Osteoblast (primary cell): ENCODE results near the gene DQX1. TPM values are rescaled to one million over a fixed set of nuclear protein-coding genes. Genes with fewer than 3 reads are reported as not detected.

ENCODE experiments used
- DNase-seq: peaks from one replicate; pipeline ENCODE4 v3.0.0; 2011; ENCODE audit warnings: low spot score, mixed read lengths; ENCODE audit not compliant: insufficient read length; ENCODE audit errors: missing footprints
- H2AFZ ChIP-seq: 2 replicates; pipeline ENCODE4 v1.6.0; 2011; ENCODE audit warnings: mild to moderate bottlenecking, low read length
- H3K27ac ChIP-seq: 2 replicates; pipeline ENCODE4 v1.5.1; 2011; ENCODE audit warnings: mild to moderate bottlenecking, low read depth, low read length, moderate library complexity
- H3K27me3 ChIP-seq: 2 replicates; pipeline ENCODE4 v1.6.0; 2012; ENCODE audit warnings: mild to moderate bottlenecking, control low read depth, inconsistent platforms, low read length, moderate library complexity; ENCODE audit not compliant: insufficient read depth
- H3K36me3 ChIP-seq: 2 replicates; pipeline ENCODE4 v1.5.1; 2011; ENCODE audit warnings: mild to moderate bottlenecking, low read length, control low read depth, moderate library complexity; ENCODE audit not compliant: insufficient read depth
- H3K4me1 ChIP-seq: 2 replicates; pipeline ENCODE4 v1.5.1; 2011; ENCODE audit warnings: mild to moderate bottlenecking, low read length, control low read depth, moderate library complexity; ENCODE audit not compliant: insufficient read depth
- H3K4me2 ChIP-seq: 2 replicates; pipeline ENCODE4 v1.6.0; 2011; ENCODE audit warnings: mild to moderate bottlenecking, low read length; ENCODE audit not compliant: insufficient read depth
- H3K4me3 ChIP-seq: fragments of 200-600 bp; sonication (generic); 3 replicates; pipeline ENCODE4 v1.5.1; 2012; ENCODE audit warnings: mild to moderate bottlenecking, low read length, inconsistent platforms; ENCODE audit not compliant: insufficient read depth
- H3K79me2 ChIP-seq: 2 replicates; pipeline ENCODE4 v1.6.0; 2012; ENCODE audit warnings: mild to moderate bottlenecking, low read length, control low read depth, inconsistent platforms; ENCODE audit not compliant: insufficient read depth
- H3K9me3 ChIP-seq: 2 replicates; pipeline ENCODE4 v1.5.1; 2011; ENCODE audit warnings: low read depth, low read length, control low read depth
- H4K20me1 ChIP-seq: 2 replicates; pipeline ENCODE4 v1.6.0; 2012; ENCODE audit warnings: mild to moderate bottlenecking, low read length, control low read depth; ENCODE audit not compliant: insufficient read depth
- total RNA-seq: library from RNA; depleted of rRNA; stranded (reverse); fragments of >200 nt; gene quantifications from 2 replicates; pipeline ENCODE4 v1.2.3, GENCODE V29; 2012
- TF ChIP-seq, protein P1 (sequence below): IDR thresholded peaks from 2 replicates; pipeline ENCODE4 v1.5.1; 2011; ENCODE audit warnings: mild to moderate bottlenecking, low read depth, low read length, moderate library complexity; ENCODE audit errors: extremely low read depth

The DQX1 gene
- total RNA-seq, 1 donor: not detected

DNA sequence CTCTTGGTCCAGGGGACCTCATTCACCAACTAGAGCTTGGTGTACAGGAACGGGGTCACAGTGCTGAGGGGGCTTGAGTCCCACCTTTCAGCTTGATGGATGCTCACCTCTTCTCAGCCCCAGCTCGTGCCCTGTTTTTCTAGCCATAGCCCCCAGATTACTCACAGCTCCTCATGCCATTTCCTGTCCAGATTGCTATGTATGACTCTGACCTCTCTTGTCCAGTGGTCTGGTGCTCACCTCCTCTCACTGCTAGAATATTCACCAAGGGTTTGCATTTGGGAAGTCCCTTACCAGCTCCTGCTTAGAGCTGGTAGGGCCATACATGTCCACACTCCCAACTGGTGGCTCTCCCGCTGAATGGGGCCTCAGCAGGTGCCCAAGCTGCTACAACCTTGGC is 32.5 kb downstream of the DQX1 start:
- H3K36me3 ChIP-seq: peaks cover 41% of the 10 kb centered on the region
- H3K27ac ChIP-seq: no peak overlapping the region
- peak; percentile 44 for DNase-seq
- no peaks in the 10 kb centered on the region for H4K20me1 ChIP-seq
- H3K4me3 ChIP-seq: no peak overlapping the region
- H3K4me1 ChIP-seq: peaks cover 22% of the 10 kb centered on the region
- H3K79me2 ChIP-seq: peaks cover 11% of the 10 kb centered on the region
- H3K27me3 ChIP-seq: no peaks in the 10 kb centered on the region
- H2AFZ ChIP-seq: no peak overlapping the region
- no peak overlapping the region for H3K4me2 ChIP-seq
- no peaks in the 10 kb centered on the region for H3K9me3 ChIP-seq
- TF ChIP-seq, protein P1, sequence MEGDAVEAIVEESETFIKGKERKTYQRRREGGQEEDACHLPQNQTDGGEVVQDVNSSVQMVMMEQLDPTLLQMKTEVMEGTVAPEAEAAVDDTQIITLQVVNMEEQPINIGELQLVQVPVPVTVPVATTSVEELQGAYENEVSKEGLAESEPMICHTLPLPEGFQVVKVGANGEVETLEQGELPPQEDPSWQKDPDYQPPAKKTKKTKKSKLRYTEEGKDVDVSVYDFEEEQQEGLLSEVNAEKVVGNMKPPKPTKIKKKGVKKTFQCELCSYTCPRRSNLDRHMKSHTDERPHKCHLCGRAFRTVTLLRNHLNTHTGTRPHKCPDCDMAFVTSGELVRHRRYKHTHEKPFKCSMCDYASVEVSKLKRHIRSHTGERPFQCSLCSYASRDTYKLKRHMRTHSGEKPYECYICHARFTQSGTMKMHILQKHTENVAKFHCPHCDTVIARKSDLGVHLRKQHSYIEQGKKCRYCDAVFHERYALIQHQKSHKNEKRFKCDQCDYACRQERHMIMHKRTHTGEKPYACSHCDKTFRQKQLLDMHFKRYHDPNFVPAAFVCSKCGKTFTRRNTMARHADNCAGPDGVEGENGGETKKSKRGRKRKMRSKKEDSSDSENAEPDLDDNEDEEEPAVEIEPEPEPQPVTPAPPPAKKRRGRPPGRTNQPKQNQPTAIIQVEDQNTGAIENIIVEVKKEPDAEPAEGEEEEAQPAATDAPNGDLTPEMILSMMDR: no peak

DNA sequence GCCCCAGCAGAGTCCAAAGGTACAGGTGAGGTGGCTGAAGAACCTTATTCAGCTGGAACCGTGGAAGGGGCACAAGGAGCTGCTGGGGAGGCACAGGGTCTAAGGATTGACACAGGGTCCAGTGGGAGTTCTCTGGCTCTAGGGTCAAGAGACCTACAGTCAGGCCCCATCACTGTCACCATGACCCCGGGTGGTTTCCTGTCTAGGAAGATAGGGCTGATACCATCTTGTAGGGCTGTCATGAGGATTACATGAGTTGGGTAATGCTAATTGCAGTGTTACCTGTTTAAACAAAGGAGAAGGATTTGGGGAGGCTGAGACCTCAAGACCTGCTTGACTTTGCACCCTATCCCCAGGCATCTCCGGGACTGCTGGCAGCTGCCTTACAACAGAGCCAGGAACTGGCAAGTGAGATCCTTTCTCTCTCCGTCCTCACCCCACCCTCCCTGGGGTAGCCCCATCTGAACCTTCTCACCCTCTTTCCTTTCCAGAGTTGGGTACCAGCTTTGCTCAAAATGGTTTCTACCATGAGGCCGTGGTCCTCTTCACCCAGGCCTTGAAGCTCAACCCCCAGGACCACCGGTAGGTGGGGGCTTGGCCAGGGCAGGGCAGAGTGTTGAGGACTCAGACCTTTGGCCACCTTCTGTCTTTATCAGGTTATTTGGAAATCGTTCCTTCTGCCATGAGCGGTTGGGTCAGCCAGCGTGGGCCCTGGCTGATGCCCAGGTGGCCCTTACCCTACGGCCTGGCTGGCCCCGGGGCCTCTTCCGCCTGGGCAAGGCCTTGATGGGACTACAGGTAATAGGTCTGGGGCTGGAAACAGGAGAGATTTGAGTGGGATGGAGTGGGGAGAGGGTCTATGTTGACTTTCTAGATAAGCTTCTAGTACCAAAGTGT is 34.1 kb downstream of the DQX1 start:
- Histone ChIP-seq H3K27ac (no peak overlapping the region), H3K36me3 (peaks cover 41% of the 10 kb centered on the region), H3K27me3 (no peaks in the 10 kb centered on the region), H3K79me2 (peaks cover 13% of the 10 kb centered on the region), H4K20me1 (no peaks in the 10 kb centered on the region), H2AFZ (no peak overlapping the region), H3K4me3 (no peak overlapping the region), H3K4me2 (no peak overlapping the region), H3K4me1 (peaks cover 29% of the 10 kb centered on the region), H3K9me3 (no peaks in the 10 kb centered on the region)
- DNase-seq: no peak
- TF ChIP-seq, protein P1: no peak

DNA sequence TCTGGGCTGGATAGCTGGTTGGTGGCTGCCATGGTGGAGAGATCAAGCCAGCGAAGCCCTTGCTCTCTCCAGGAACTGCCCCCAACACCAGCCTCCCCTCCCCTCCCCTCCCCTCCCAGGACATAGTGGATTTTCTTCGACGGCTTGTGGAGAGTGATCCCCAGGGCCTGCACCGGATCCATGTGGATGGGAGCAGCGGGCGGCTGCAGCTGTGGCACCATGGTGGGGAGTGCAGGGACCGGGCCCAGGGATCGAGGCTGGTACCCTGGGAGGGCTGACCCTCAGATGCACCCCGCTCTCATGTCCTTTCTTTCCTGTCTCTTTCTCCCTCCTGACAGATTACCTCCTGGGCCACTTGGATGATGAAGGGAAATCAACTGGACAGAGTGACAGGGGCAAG is 36.1 kb downstream of the DQX1 start:
- Histone ChIP-seq H3K27me3 (no peaks in the 10 kb centered on the region), H3K79me2 (peaks cover 24% of the 10 kb centered on the region), H3K36me3 (peaks cover 53% of the 10 kb centered on the region), H2AFZ (no peak overlapping the region), H3K9me3 (no peaks in the 10 kb centered on the region), H3K27ac (no peak overlapping the region), H3K4me1 (peaks cover 29% of the 10 kb centered on the region), H4K20me1 (no peaks in the 10 kb centered on the region), H3K4me2 (no peak overlapping the region), H3K4me3 (no peak overlapping the region)
- TF ChIP-seq, protein P1: no peak
- no peak for DNase-seq

DNA sequence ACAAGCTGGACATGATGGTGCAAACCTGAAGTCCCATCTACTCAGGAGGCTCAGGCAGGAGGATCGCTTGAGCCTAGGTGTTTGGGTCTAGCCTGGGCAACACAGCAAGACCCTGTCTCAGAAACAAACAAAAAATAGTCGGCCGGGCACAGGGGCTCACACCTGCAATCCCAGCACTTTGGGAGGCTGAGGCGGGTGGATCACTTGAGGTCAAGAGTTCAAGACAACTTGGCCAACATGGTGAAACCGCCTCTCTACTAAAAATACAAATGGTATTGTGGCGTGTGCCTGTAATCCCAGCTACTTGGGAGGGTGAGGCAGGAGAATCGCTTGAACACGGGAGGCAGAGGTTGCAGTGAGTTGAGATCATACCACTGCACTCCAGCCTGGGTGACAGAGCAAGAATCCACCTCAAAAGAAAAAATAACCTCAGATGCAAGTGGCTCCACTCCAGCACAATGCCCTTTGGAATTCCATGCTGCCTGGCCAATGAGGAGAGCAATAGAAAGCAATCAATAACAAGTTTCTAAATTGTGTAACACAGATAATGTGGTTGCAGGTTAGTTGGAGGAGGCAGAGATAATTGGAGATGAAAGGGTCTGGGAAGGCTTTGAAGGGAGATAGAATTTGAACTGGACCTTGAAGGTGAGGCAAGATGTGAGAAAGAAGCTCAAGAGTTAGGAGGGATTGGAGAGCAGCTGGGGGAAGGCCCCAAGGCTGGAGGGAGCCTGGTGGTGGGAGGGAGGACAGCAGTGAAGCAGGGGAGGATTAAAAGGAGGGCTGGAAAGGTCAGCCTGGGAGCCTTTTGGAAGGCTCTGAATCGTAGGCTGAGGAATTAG is 37.2 kb downstream of the DQX1 start:
- TF ChIP-seq, protein P1: no peak
- H3K36me3 ChIP-seq: peaks cover 49% of the 10 kb centered on the region

More for the DNA sequence above, 37.2 kb downstream of the DQX1 start:
- H3K27ac ChIP-seq: peak overlapping the region; percentile 23
- H3K9me3 ChIP-seq: no peaks in the 10 kb centered on the region
- H2AFZ ChIP-seq: no peak overlapping the region
- peaks cover 29% of the 10 kb centered on the region for H3K4me1 ChIP-seq
- H3K4me2 ChIP-seq: peak overlapping the region; percentile 41
- H4K20me1 ChIP-seq: no peaks in the 10 kb centered on the region
- no peak overlapping the region for H3K4me3 ChIP-seq
- no peaks in the 10 kb centered on the region for H3K27me3 ChIP-seq
- peaks cover 31% of the 10 kb centered on the region for H3K79me2 ChIP-seq
- DNase-seq: no peak
